Activated CD8-positive, alpha-beta T cell treated with anti-CD3 and anti-CD28 coated beads for 36 hours (primary cell): ENCODE data around the gene PCDHGC5. TPM values are rescaled to one million over a fixed set of nuclear protein-coding genes. Genes with fewer than 3 reads are reported as not detected.

Source experiments
- ATAC-seq: fragments of 200-7000 bp; cut with Tn5 transposase; one replicate; pipeline ENCODE4 v1.10.0; 2021; ENCODE audit warnings: mild to moderate bottlenecking, moderate library complexity
- CTCF ChIA-PET: fragments of 350-600 bp; sonication (Branson Sonifier 250); formaldehyde crosslinking; loops from one replicate; lab custom pipeline; 2021; ENCODE audit warnings: antibody characterized with exemption; lab: Charles Lee
- POLR2A ChIA-PET: fragments of 350-600 bp; sonication (Branson Sonifier 250); formaldehyde crosslinking; loops from one replicate; lab custom pipeline; 2021; ENCODE audit warnings: antibody characterized with exemption; lab: Charles Lee
- DNase-seq: peaks from one replicate; pipeline ENCODE4 v3.0.0-alpha.2; 2020
- H3K27ac Mint-ChIP-seq: one replicate; pipeline ENCODE4 v1.8.0; 2021; ENCODE audit warnings: mild to moderate bottlenecking, mixed read lengths
- H3K27me3 Mint-ChIP-seq: one replicate; pipeline ENCODE4 v1.8.0; 2021; ENCODE audit warnings: mixed read lengths
- H3K36me3 Mint-ChIP-seq: one replicate; pipeline ENCODE4 v1.8.0; 2021; ENCODE audit warnings: low read depth, mixed read lengths
- H3K4me1 Mint-ChIP-seq: one replicate; pipeline ENCODE4 v1.8.0; 2021; ENCODE audit warnings: low read depth, mixed read lengths
- H3K4me3 Mint-ChIP-seq: one replicate; pipeline ENCODE4 v1.8.0; 2021; ENCODE audit warnings: mild to moderate bottlenecking, moderate library complexity, mixed read lengths
- H3K9me3 Mint-ChIP-seq: one replicate; pipeline ENCODE4 v1.8.0; 2021; ENCODE audit warnings: mixed read lengths
- CTCF ChIP-seq: fragments of 200-600 bp; IDR thresholded peaks from one replicate; pipeline ENCODE4 v1.8.0; 2022; ENCODE audit warnings: antibody characterized with exemption, mild to moderate bottlenecking
- intact Hi-C: fragments of 100-400 bp; cut with micrococcal nuclease; formaldehyde crosslinking; loops from one replicate; pipeline ENCODE4 v1.10.0; 2022
- total RNA-seq, 2 experiments: library from RNA; stranded (reverse); gene quantifications; one replicate each; pipeline ENCODE4 v1.2.3, GENCODE V29; 2021

Gene PCDHGC5
- total RNA-seq, 2 experiments from 2014 or later, result not detected

- peak; percentile 99 for TF ChIP-seq CTCF
- H3K4me3 Mint-ChIP-seq, result no peak overlapping the region
- H3K27ac Mint-ChIP-seq, result peak overlapping the region; percentile 56
- DNase-seq (peak; percentile 54), ATAC-seq (peak; percentile 72)
- no peaks in the 10 kb centered on the region for H3K9me3 Mint-ChIP-seq
- POLR2A ChIA-PET, result interaction anchor here (0.6 to 2.5 kb wide), 2 partner anchors 11 to 25 kb away, joined by 3 to 14 read pairs; no protein-coding TSS in a partner anchor
- H3K27me3 Mint-ChIP-seq, result no peaks in the 10 kb centered on the region
- CTCF ChIA-PET, result interaction anchor here (1.0 to 8.3 kb wide), 28 partner anchors 9 to 439 kb away, joined by 3 to 122 read pairs (median 5); partner anchors contain the start of genes PCDHB9, PCDHGA10, PCDHGA11 and PCDHGA12
- intact Hi-C loops, result no loop called here
- H3K4me1 Mint-ChIP-seq, result peaks cover 44% of the 10 kb centered on the region
- H3K36me3 Mint-ChIP-seq, result peaks cover 72% of the 10 kb centered on the region
Observed at GRCh38 chr5:141524604-141525597, 36.0 kb downstream of the PCDHGC5 start.

DNA sequence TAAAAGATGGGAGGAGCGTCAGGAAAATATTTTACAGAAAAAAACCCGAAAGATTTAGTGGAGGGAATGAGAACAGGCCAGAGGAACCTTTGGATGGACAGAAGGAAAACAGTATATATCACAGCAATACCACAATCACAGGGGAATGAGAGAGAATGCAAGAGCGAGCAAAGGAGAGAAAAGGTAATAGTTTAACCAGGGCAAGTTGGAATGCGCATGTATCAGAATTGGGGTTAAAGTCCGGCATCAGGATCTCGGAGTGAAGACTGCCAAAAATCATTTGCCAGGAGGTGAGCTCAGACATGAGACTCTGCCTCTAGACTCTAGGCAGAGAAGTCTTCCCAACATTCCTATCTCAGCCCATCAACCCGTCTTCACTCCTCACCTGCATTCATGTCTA lies 36.8 kb downstream of the PCDHGC5 start:
- intact Hi-C loops, result no loop called here

DNA sequence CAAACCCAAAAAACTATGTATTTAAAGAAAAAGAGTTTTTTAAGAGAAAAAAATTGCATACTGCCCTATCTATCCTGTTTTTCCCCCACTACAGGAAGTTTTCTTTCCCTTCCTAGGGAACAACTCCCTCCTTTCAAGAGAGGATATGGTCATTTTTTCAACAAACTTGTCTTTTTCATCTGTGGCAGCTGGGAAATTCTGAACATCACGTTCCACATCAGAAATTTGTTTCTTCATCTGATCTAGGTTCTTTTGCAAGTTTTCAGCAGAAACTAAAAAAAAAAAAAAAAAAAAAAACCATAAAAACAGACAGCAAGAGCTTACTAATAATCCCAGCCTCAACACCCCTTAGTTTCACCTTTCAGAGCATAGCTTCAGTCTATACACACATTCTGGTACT lies 38.5 kb downstream of the PCDHGC5 start:
- no peak for TF ChIP-seq CTCF
- intact Hi-C loops, result no loop called here
- Mint-ChIP-seq H3K36me3 (peaks cover 49% of the 10 kb centered on the region), H3K4me3 (no peak overlapping the region), H3K4me1 (peaks cover 26% of the 10 kb centered on the region), H3K9me3 (no peaks in the 10 kb centered on the region), H3K27ac (no peak overlapping the region), H3K27me3 (no peaks in the 10 kb centered on the region)
- ChIA-PET CTCF (interaction anchor here (0.6 to 2.5 kb wide), 8 partner anchors 15 to 340 kb away, joined by 3 to 10 read pairs (median 5); partner anchors contain the start of genes PCDHB9, PCDHGA11, PCDHGA12 and PCDHGB6), POLR2A (interaction anchor here (0.6 to 0.8 kb wide), 3 partner anchors 13 to 668 kb away, joined by 3 to 4 read pairs (median 3); no protein-coding TSS in a partner anchor)
- DNase-seq (no peak), ATAC-seq (no peak)

More for the DNA sequence above, 36.8 kb downstream of the PCDHGC5 start:
- H3K4me1 Mint-ChIP-seq, result peaks cover 42% of the 10 kb centered on the region
- H3K27ac Mint-ChIP-seq, result peak overlapping the region; percentile 56
- ATAC-seq, result no peak
- H3K9me3 Mint-ChIP-seq, result no peaks in the 10 kb centered on the region
- no peak for DNase-seq
- H3K36me3 Mint-ChIP-seq, result peaks cover 65% of the 10 kb centered on the region
- ChIA-PET CTCF (interaction anchor here (0.6 to 8.3 kb wide), 12 partner anchors 8 to 176 kb away, joined by 3 to 122 read pairs (median 6); partner anchors contain the start of genes PCDHGA10, PCDHGA12, PCDHGB1 and PCDHGB5), POLR2A (interaction anchor here (0.6 kb wide), 1 partner anchor 24 kb away, joined by 3 read pairs; no protein-coding TSS in a partner anchor)
- H3K27me3 Mint-ChIP-seq, result no peaks in the 10 kb centered on the region
- no peak for TF ChIP-seq CTCF
- H3K4me3 Mint-ChIP-seq, result no peak overlapping the region

DNA sequence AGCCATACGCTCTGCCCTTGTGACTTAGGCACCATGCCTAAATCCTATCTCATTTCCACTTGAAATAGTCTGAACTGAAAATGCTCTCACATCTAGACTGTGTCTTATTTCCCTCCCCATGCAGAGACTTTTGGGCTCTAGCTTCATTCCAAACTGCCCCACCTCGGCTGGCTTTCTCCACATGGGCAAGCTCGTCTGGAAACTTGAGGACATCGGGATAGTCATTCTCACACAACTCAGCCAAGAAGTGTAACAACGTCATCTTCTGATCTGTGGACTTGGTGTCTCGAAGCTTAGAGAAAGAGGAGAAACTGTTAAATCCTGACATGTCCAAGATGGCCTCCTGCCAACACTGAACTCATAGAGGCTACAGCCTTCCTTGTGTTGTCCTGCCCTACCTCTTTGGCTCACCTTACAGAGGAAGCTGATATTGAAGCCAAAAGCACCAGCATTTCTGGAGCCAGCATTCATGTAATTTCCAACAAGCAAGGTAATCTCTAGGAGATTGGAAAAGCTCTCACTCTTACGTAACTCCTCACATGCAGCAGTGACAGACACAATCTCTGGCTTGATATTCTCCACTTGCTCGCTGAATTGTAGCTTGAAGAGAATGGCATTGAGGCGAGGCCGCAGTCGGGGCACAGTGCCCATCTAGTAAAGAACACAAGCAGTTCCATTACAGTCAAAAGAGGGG lies 39.6 kb downstream of the PCDHGC5 start:
- POLR2A ChIA-PET, result no interaction called here
- Mint-ChIP-seq H3K27me3 (no peaks in the 10 kb centered on the region), H3K27ac (no peak overlapping the region), H3K9me3 (no peaks in the 10 kb centered on the region), H3K4me1 (peaks cover 17% of the 10 kb centered on the region), H3K4me3 (no peak overlapping the region), H3K36me3 (peaks cover 44% of the 10 kb centered on the region)
- no peak for DNase-seq
- no peak for TF ChIP-seq CTCF
- CTCF ChIA-PET, result interaction anchor here (0.8 to 2.5 kb wide), 6 partner anchors 16 to 120 kb away, joined by 3 to 10 read pairs (median 7); partner anchors contain the start of genes PCDHGA11, PCDHGA12 and PCDHGB6
- no peak for ATAC-seq
- intact Hi-C loops, result no loop called here
